Daoy (cell line): ENCODE data around the gene PTPRN2. TPM values are rescaled to one million over a fixed set of nuclear protein-coding genes. Genes with fewer than 3 reads are reported as not detected.
"Not testable (repeated sequence)": the region's sequence is repeated elsewhere in the genome, so short reads cannot be mapped to it uniquely, and the experiment has no call there.

Experiments used
- DNase-seq: peaks from one replicate; pipeline ENCODE4 v3.0.0-alpha.2; 2015; ENCODE audit warnings: low read depth
- total RNA-seq: library from RNA; depleted of rRNA; stranded (reverse); fragments of >200 nt; shearing (Covaris generic); gene quantifications from 2 replicates; pipeline ENCODE4 v1.2.3, GENCODE V29; 2014

The PTPRN2 gene
- total RNA-seq, 1 experiment from 2014 or later = 8.3 TPM

- peak; percentile 49 for DNase-seq
Observed at GRCh38 chr7:157784041-157784835, 803.4 kb downstream of the PTPRN2 start.

GRCh38 chr7:157782041-157782440 lies 805.6 kb downstream of the PTPRN2 start:
- DNase-seq = no peak

GRCh38 chr7:157780721-157781120 lies 806.9 kb downstream of the PTPRN2 start:
- no peak for DNase-seq

GRCh38 chr7:157780312-157780711 lies 807.3 kb downstream of the PTPRN2 start:
- no peak for DNase-seq

- no peak for DNase-seq
Observed at GRCh38 chr7:157779206-157779605, 808.4 kb downstream of the PTPRN2 start.

- DNase-seq = not testable (repeated sequence)
Observed at GRCh38 chr7:157777194-157777762, 810.3 kb downstream of the PTPRN2 start.

GRCh38 chr7:157775560-157776332 lies 811.9 kb downstream of the PTPRN2 start:
- DNase-seq = no peak

GRCh38 chr7:157775021-157775559 lies 812.5 kb downstream of the PTPRN2 start:
- peak; percentile 26 for DNase-seq

GRCh38 chr7:157774495-157774894 lies 813.1 kb downstream of the PTPRN2 start:
- peak; percentile 27 for DNase-seq

- no peak for DNase-seq
Observed at GRCh38 chr7:157773361-157773760, 814.3 kb downstream of the PTPRN2 start.

GRCh38 chr7:157772486-157773130 lies 815.0 kb downstream of the PTPRN2 start:
- DNase-seq = no peak

GRCh38 chr7:157771689-157772088 lies 815.9 kb downstream of the PTPRN2 start:
- DNase-seq = no peak

GRCh38 chr7:157770716-157771320 lies 816.8 kb downstream of the PTPRN2 start:
- no peak for DNase-seq

GRCh38 chr7:157769526-157770215 lies 818.0 kb downstream of the PTPRN2 start:
- DNase-seq = no peak

GRCh38 chr7:157769086-157769485 lies 818.5 kb downstream of the PTPRN2 start:
- no peak for DNase-seq

- DNase-seq = no peak
Observed at GRCh38 chr7:157768198-157768597, 819.4 kb downstream of the PTPRN2 start.

- no peak for DNase-seq
Observed at GRCh38 chr7:157767506-157768197, 820.0 kb downstream of the PTPRN2 start.

GRCh38 chr7:157766098-157766497 lies 821.5 kb downstream of the PTPRN2 start:
- DNase-seq = no peak

- no peak for DNase-seq
Observed at GRCh38 chr7:157764946-157765537, 822.6 kb downstream of the PTPRN2 start.

- no peak for DNase-seq
Observed at GRCh38 chr7:157764193-157764592, 823.4 kb downstream of the PTPRN2 start.
